ENCODE measurements around the gene KRTAP10-7. TPM values are rescaled to one million over a fixed set of nuclear protein-coding genes. Genes with fewer than 3 reads are reported as not detected.
"Not testable (repeated sequence)": the region's sequence is repeated elsewhere in the genome, so short reads cannot be mapped to it uniquely, and the experiment has no call there.

Gene KRTAP10-7
- total and polyA plus RNA-seq, 2 donors: not detected

- no peak overlapping the region for H3K4me3 ChIP-seq (ENCODE audit: low read depth, low read length)
- 66% methylated on average over 1 of the region's 1 CpG for WGBS
- DNase-seq (ENCODE audit: extremely low spot score): no peak
- H3K36me3 ChIP-seq (ENCODE audit: insufficient read depth): no peaks in the 10 kb centered on the region
- H3K4me1 ChIP-seq (ENCODE audit: insufficient read depth): no peaks in the 10 kb centered on the region
- H3K27ac ChIP-seq (ENCODE audit: low read depth): no peak overlapping the region
Observed at GRCh38 chr21:44566403-44566802, 34.0 kb upstream of the KRTAP10-7 start.

DNA sequence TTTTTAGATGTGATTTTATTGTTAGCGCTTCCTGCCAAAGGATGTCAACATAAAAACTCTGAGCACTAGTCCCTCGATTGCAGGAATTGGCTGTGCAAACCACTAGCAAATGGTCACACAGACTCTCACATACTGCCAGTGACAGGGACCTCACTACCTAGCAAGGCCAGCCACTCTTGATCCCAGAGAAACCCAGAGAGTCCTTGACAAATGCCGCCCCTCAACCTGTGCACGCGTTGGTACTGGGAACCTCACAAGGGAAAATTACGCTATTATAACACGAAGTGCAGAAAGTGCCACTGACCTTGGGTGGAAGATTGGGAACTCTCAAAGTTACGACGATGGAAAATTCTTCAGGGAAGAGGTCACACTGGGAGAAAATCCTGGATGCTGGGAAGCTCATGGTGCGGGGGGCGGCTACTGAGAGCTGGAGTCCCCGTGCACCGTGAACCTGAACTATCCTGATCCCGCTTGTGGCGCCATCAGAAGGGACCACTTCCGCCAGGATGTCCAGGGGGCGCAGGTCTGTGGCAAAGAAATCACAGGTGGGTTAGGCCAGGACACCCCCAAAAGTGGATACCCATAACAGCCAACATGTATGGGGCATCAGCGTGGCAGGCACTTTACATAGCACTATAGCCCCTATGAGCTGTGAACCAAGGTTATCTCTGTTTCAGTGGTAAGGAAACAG, 32.8 kb upstream of the KRTAP10-7 start:
- 91% methylated on average over 18 of the region's 18 CpGs for WGBS
- no peak for DNase-seq (ENCODE audit: extremely low spot score)

GRCh38 chr21:44568261-44568660, 32.1 kb upstream of the KRTAP10-7 start:
- Histone ChIP-seq H3K27ac (ENCODE audit: low read depth) (no peak overlapping the region), H3K36me3 (ENCODE audit: insufficient read depth) (no peaks in the 10 kb centered on the region), H3K4me1 (ENCODE audit: insufficient read depth) (no peaks in the 10 kb centered on the region), H3K4me3 (ENCODE audit: low read depth, low read length) (no peak overlapping the region)
- WGBS: 79% methylated on average over 12 of the region's 12 CpGs
- no peak for DNase-seq (ENCODE audit: extremely low spot score)

More for the DNA sequence above, 32.8 kb upstream of the KRTAP10-7 start:
- Histone ChIP-seq H3K27ac (ENCODE audit: low read depth) (no peak overlapping the region), H3K36me3 (ENCODE audit: insufficient read depth) (no peaks in the 10 kb centered on the region), H3K4me1 (ENCODE audit: insufficient read depth) (no peaks in the 10 kb centered on the region), H3K4me3 (ENCODE audit: low read depth, low read length) (no peak overlapping the region)

DNA sequence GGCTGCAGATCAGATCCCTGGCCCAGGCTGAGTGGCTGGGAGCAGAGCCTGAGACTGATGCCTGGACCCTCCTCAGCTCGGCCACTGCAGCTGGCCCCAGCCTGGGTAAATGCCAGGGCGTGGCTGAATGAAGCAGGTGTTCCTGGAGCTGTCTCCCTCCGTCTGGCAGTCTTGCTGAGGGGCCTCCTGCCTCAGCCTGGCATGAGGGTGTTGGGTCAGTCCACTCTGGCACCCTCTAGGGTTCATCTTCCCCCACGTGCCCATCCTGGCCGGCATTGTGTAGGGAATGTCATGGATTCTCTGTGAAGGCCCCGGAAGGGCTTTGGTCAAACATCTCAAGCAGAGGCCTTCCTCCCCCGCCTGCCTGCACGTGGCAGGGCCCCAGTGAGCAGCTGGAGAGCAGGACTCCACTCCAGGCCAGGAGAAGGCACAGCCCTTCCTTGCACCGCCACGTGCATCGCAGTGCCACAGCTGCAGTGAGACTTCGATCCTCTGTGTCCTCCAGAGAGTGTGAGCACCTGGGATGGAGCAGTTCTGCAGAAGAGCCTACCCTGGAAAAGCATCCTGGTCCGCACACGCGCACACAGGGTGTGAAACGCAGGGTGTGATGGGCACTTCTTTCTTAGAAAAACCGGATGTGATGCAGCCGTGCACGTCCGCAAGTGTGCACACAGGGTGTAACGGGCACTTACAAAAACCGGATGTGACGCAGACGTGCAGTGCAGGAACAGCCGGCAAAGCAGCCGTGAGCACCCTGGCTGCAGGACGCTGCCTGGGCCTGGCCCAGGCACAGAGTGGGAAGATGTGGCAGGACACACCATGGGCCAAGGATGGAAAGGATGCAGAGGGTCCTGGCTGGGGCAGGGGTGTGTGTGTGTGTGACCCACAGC, 31.5 kb upstream of the KRTAP10-7 start:
- no peak overlapping the region for H3K4me3 ChIP-seq (ENCODE audit: low read depth, low read length)
- WGBS: 73% methylated on average over 27 of the region's 27 CpGs
- H3K4me1 ChIP-seq (ENCODE audit: insufficient read depth): no peaks in the 10 kb centered on the region
- no peak overlapping the region for H3K27ac ChIP-seq (ENCODE audit: low read depth)
- no peak for DNase-seq (ENCODE audit: extremely low spot score)
- H3K36me3 ChIP-seq (ENCODE audit: insufficient read depth): no peaks in the 10 kb centered on the region

GRCh38 chr21:44569861-44570517, 30.4 kb upstream of the KRTAP10-7 start:
- Histone ChIP-seq H3K4me3 (ENCODE audit: low read depth, low read length) (no peak overlapping the region), H3K4me1 (ENCODE audit: insufficient read depth) (no peaks in the 10 kb centered on the region), H3K36me3 (ENCODE audit: insufficient read depth) (no peaks in the 10 kb centered on the region), H3K27ac (ENCODE audit: low read depth) (no peak overlapping the region)
- DNase-seq (ENCODE audit: extremely low spot score): no peak
- 84% methylated on average over 12 of the region's 12 CpGs for WGBS

- Histone ChIP-seq H3K4me1 (ENCODE audit: insufficient read depth) (no peaks in the 10 kb centered on the region), H3K36me3 (ENCODE audit: insufficient read depth) (no peaks in the 10 kb centered on the region), H3K4me3 (ENCODE audit: low read depth, low read length) (no peak overlapping the region), H3K27ac (ENCODE audit: low read depth) (no peak overlapping the region)
- 78% methylated on average over 4 of the region's 4 CpGs for WGBS
- DNase-seq (ENCODE audit: extremely low spot score): no peak
Observed at GRCh38 chr21:44571296-44571695, 29.1 kb upstream of the KRTAP10-7 start.

GRCh38 chr21:44571844-44572782, 28.3 kb upstream of the KRTAP10-7 start:
- no peak for DNase-seq (ENCODE audit: extremely low spot score)
- WGBS: 90% methylated on average over 40 of the region's 40 CpGs

GRCh38 chr21:44572959-44573583, 27.3 kb upstream of the KRTAP10-7 start:
- DNase-seq (ENCODE audit: extremely low spot score): no peak
- 81% methylated on average over 15 of the region's 15 CpGs for WGBS

More at GRCh38 chr21:44571844-44572782, 28.3 kb upstream of the KRTAP10-7 start:
- Histone ChIP-seq H3K36me3 (ENCODE audit: insufficient read depth) (no peaks in the 10 kb centered on the region), H3K27ac (ENCODE audit: low read depth) (no peak overlapping the region), H3K4me3 (ENCODE audit: low read depth, low read length) (no peak overlapping the region), H3K4me1 (ENCODE audit: insufficient read depth) (no peaks in the 10 kb centered on the region)

DNA sequence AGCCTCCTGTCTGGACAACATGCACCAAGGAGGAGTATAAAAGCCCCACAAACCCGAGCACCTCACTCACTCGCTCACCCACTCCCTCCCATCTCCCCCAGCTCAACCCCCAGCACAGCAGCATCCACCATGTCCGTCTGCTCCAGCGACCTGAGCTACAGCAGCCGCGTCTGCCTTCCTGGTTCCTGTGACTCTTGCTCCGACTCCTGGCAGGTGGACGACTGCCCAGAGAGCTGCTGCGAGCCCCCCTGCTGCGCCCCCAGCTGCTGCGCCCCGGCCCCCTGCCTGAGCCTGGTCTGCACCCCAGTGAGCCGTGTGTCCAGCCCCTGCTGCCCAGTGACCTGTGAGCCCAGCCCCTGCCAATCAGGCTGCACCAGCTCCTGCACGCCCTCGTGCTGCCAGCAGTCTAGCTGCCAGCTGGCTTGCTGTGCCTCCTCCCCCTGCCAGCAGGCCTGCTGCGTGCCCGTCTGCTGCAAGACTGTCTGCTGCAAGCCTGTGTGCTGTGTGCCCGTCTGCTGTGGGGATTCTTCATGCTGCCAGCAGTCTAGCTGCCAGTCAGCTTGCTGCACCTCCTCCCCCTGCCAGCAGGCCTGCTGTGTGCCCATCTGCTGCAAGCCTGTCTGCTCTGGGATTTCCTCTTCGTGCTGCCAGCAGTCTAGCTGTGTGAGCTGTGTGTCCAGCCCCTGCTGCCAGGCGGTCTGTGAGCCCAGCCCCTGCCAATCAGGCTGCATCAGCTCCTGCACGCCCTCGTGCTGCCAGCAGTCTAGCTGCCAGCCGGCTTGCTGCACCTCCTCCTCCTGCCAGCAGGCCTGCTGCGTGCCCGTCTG, 26.6 kb upstream of the KRTAP10-7 start, which contains the start of gene KRTAP10-4:
Gene KRTAP10-4, plus strand, starts transcription at position 100 of the 827 bp plus-strand sequence. Its CDS starts 30 bp downstream, at position 130.
- DNase-seq (ENCODE audit: extremely low spot score): not testable (repeated sequence)
- whole genome bisulfite sequencing: 63% methylated on average over 22 of the region's 25 CpGs

More at GRCh38 chr21:44572959-44573583, 27.3 kb upstream of the KRTAP10-7 start:
- no peak overlapping the region for H3K4me3 ChIP-seq (ENCODE audit: low read depth, low read length)
- no peak overlapping the region for H3K27ac ChIP-seq (ENCODE audit: low read depth)
- H3K4me1 ChIP-seq (ENCODE audit: insufficient read depth): no peaks in the 10 kb centered on the region
- H3K36me3 ChIP-seq (ENCODE audit: insufficient read depth): no peaks in the 10 kb centered on the region

GRCh38 chr21:44574457-44575306, 25.7 kb upstream of the KRTAP10-7 start:
- Histone ChIP-seq H3K27ac (ENCODE audit: low read depth) (no peak overlapping the region), H3K36me3 (ENCODE audit: insufficient read depth) (no peaks in the 10 kb centered on the region), H3K4me3 (ENCODE audit: low read depth, low read length) (no peak overlapping the region), H3K4me1 (ENCODE audit: insufficient read depth) (no peaks in the 10 kb centered on the region)
- 30% methylated on average over 21 of the region's 21 CpGs for WGBS
- no peak for DNase-seq (ENCODE audit: extremely low spot score)

More for the DNA sequence above, 26.6 kb upstream of the KRTAP10-7 start, which contains the start of gene KRTAP10-4:
- H3K36me3 ChIP-seq (ENCODE audit: insufficient read depth); H3K27ac ChIP-seq (ENCODE audit: low read depth); H3K4me1 ChIP-seq (ENCODE audit: insufficient read depth); H3K4me3 ChIP-seq (ENCODE audit: low read depth, low read length): not testable (repeated sequence)

Data from urinary bladder (tissue), 4 donors.